ENCODE measurements around the gene COMMD6.
A peak's percentile ranks its signal among the peaks of the same experiment; 100 is the strongest.

The COMMD6 gene

GRCh38 chr13:75482070-75482819 is 55.4 kb downstream of the COMMD6 start, which contains the start of gene TBC1D4:
Gene TBC1D4, minus strand, starts transcription at chr13:75482169. Its CDS starts 402 bp downstream, at chr13:75481767.
- DNase-seq, result peak; percentile 80

- no peak for DNase-seq
Observed at GRCh38 chr13:75481176-75482069, 56.2 kb downstream of the COMMD6 start.

- DNase-seq, result no peak
Observed at GRCh38 chr13:75480671-75481175, 56.9 kb downstream of the COMMD6 start.

GRCh38 chr13:75479102-75479740 is 58.4 kb downstream of the COMMD6 start:
- no peak for DNase-seq

- no peak for DNase-seq
Observed at GRCh38 chr13:75478659-75479058, 59.0 kb downstream of the COMMD6 start.

Data from midbrain (tissue), 1 donor.